Measurements from ENCODE around the gene PTDSS2.
A peak's percentile ranks its signal among the peaks of the same experiment; 100 is the strongest.

The PTDSS2 gene

GRCh38 chr11:447923-448731 is 2.0 kb upstream of the PTDSS2 start:
- DNase-seq (ENCODE audit: low spot score): peak; percentile 97

- peak; percentile 78 for DNase-seq (ENCODE audit: low spot score)
These were observed 851 bp downstream of the PTDSS2 start for GRCh38 chr11:450809-451451.

- no peak for DNase-seq (ENCODE audit: low spot score)
These were observed 1.7 kb downstream of the PTDSS2 start for GRCh38 chr11:451738-452137.

- no peak for DNase-seq (ENCODE audit: low spot score)
These were observed 2.2 kb downstream of the PTDSS2 start for GRCh38 chr11:452203-452744.

GRCh38 chr11:452916-453527 is 2.9 kb downstream of the PTDSS2 start:
- DNase-seq (ENCODE audit: low spot score): no peak

- no peak for DNase-seq (ENCODE audit: low spot score)
These were observed 3.5 kb downstream of the PTDSS2 start for GRCh38 chr11:453564-453963.

GRCh38 chr11:454043-454442 is 4.0 kb downstream of the PTDSS2 start:
- DNase-seq (ENCODE audit: low spot score): no peak

- DNase-seq (ENCODE audit: low spot score): no peak
These were observed 4.9 kb downstream of the PTDSS2 start for GRCh38 chr11:454801-455565.

GRCh38 chr11:455566-456147 is 5.6 kb downstream of the PTDSS2 start:
- no peak for DNase-seq (ENCODE audit: low spot score)

- no peak for DNase-seq (ENCODE audit: low spot score)
These were observed 6.5 kb downstream of the PTDSS2 start for GRCh38 chr11:456533-456932.

GRCh38 chr11:457111-457760 is 7.2 kb downstream of the PTDSS2 start:
- no peak for DNase-seq (ENCODE audit: low spot score)

- DNase-seq (ENCODE audit: low spot score): no peak
These were observed 9.6 kb downstream of the PTDSS2 start for GRCh38 chr11:459511-460220.

- no peak for DNase-seq (ENCODE audit: low spot score)
These were observed 10.5 kb downstream of the PTDSS2 start for GRCh38 chr11:460331-461199.

GRCh38 chr11:461626-462025 is 11.5 kb downstream of the PTDSS2 start:
- no peak for DNase-seq (ENCODE audit: low spot score)

GRCh38 chr11:462107-462890 is 12.2 kb downstream of the PTDSS2 start:
- DNase-seq (ENCODE audit: low spot score): no peak

GRCh38 chr11:464316-464715 is 14.2 kb downstream of the PTDSS2 start:
- DNase-seq (ENCODE audit: low spot score): no peak

- DNase-seq (ENCODE audit: low spot score): no peak
These were observed 15.9 kb downstream of the PTDSS2 start for GRCh38 chr11:465896-466530.

GRCh38 chr11:468036-468435 is 18.0 kb downstream of the PTDSS2 start:
- no peak for DNase-seq (ENCODE audit: low spot score)

All from D341Med (cell line).